Left lung (tissue), 10 donors: ENCODE measurements around the gene BACE1. TPM values are rescaled to one million over a fixed set of nuclear protein-coding genes. Genes with fewer than 3 reads are reported as not detected.

ENCODE experiments used
- ATAC-seq: fragments of 200-7000 bp; cut with Tn5 transposase; one replicate; pipeline ENCODE4 v1.9.1; 2020; ENCODE audit warnings: moderate library complexity
- DNase-seq, 4 donors: peaks; one replicate each; pipeline ENCODE4 v3.0.0-alpha.2; 2013 to 2020
- H3K27ac ChIP-seq, 2 donors: fragments of 200-600 bp; sonication (generic) in 1 of 2; one replicate each; pipeline versions ENCODE4 v1.5.0 to v1.8.0; 2020 to 2021
- H3K27me3 ChIP-seq, 2 donors: fragments of 200-600 bp; sonication (generic) in 1 of 2; one replicate each; pipeline versions ENCODE4 v1.5.0 to v1.8.0; 2020 to 2021
- H3K36me3 ChIP-seq, 2 donors: fragments of 200-600 bp; sonication (generic) in 1 of 2; one replicate each; pipeline versions ENCODE4 v1.5.0 to v1.8.0; 2020 to 2021
- H3K4me1 ChIP-seq, 2 donors: fragments of 200-600 bp; one replicate each; pipeline ENCODE4 v1.8.0; 2021
- H3K4me3 ChIP-seq, 2 donors: fragments of 200-600 bp; sonication (generic) in 1 of 2; one replicate each; pipeline versions ENCODE4 v1.5.0 to v1.8.0; 2020 to 2021; ENCODE audit warnings: mild to moderate bottlenecking in 1 of 2
- H3K9me3 ChIP-seq, 2 donors: fragments of 200-600 bp; sonication (generic) in 1 of 2; one replicate each; pipeline versions ENCODE4 v1.5.0 to v1.8.0; 2020 to 2021
- intact Hi-C, 2 donors: fragments of 100-400 bp; cut with DNase I; formaldehyde crosslinking; loops; one replicate each; pipeline versions ENCODE4 v1.11.2 to v1.14.2; 2022
- polyA plus RNA-seq, 6 donors: library from polyadenylated mRNA; unstranded; fragments of 120-200 nt; gene quantifications; one replicate each; pipeline ENCODE4 v1.2.1, GENCODE V29; 2013; ENCODE audit not compliant: insufficient read length in 6 of 6
- total RNA-seq, 2 donors: library from RNA; stranded (reverse); fragmentation: NEBNext Ultra II Directional; extraction: Animal tissue kit (Norgen Biotek cat#: 25700); gene quantifications; one replicate each; pipeline ENCODE4 v1.2.1, GENCODE V29; 2021
- TF ChIP-seq, protein P1 (sequence below), 2 donors: fragments of 200-600 bp; sonication (generic) in 1 of 2; IDR thresholded peaks; one replicate each; pipeline versions ENCODE4 v1.5.0 to v1.8.0; 2021; ENCODE audit warnings: antibody characterized with exemption in 2 of 2
- donor health status: DM: no; HTN: yes; CAD: no.
- donor health status: DM: no; HTN: no; CAD: no.

BACE1 gene
- total and polyA plus RNA-seq, 8 donors: 24.1 to 50.2 (median 46.0) TPM

DNA sequence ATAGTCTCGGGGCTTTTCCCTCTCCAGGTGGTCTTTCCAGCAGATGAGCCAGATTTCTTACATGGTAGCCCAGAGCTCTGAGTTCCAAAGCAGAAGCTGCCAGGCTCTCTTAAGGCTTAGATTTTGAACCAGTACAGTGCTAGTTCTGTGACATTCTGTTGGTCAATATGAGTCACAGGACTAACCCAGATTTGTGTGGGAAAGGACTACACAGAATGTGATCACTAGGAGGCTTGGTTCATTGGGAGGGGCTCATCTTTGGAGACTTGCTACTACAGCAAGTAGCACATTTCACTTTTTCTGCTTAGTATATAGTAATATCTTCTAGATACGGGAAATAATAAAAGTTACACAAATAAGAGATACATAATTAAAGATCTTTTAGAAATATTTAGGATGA, 59.5 kb downstream of the BACE1 start:
- H3K27me3 ChIP-seq: no peaks in the 10 kb centered on the region
- no peak overlapping the region for H3K27ac ChIP-seq
- TF ChIP-seq, protein P1, sequence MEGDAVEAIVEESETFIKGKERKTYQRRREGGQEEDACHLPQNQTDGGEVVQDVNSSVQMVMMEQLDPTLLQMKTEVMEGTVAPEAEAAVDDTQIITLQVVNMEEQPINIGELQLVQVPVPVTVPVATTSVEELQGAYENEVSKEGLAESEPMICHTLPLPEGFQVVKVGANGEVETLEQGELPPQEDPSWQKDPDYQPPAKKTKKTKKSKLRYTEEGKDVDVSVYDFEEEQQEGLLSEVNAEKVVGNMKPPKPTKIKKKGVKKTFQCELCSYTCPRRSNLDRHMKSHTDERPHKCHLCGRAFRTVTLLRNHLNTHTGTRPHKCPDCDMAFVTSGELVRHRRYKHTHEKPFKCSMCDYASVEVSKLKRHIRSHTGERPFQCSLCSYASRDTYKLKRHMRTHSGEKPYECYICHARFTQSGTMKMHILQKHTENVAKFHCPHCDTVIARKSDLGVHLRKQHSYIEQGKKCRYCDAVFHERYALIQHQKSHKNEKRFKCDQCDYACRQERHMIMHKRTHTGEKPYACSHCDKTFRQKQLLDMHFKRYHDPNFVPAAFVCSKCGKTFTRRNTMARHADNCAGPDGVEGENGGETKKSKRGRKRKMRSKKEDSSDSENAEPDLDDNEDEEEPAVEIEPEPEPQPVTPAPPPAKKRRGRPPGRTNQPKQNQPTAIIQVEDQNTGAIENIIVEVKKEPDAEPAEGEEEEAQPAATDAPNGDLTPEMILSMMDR (IDR thresholded peaks at IDR 0.05): no peak
- peaks cover 0 to 43% of the 10 kb centered on the region in 2 donors for H3K36me3 ChIP-seq
- no peak for DNase-seq
- no peaks in the 10 kb centered on the region for H3K4me1 ChIP-seq
- no peak overlapping the region for H3K4me3 ChIP-seq
- peak; percentile 27 for ATAC-seq
- H3K9me3 ChIP-seq: no peaks in the 10 kb centered on the region
- intact Hi-C loops: no loop called here

GRCh38 chr11:117255966-117256365, 60.1 kb downstream of the BACE1 start:
- Histone ChIP-seq H3K4me3 (no peak overlapping the region), H3K27ac (no peak overlapping the region), H3K4me1 (no peaks in the 10 kb centered on the region), H3K9me3 (no peaks in the 10 kb centered on the region), H3K36me3 (peaks cover 0 to 37% of the 10 kb centered on the region in 2 donors), H3K27me3 (no peaks in the 10 kb centered on the region)
- DNase-seq (no peak), ATAC-seq (no peak)
- intact Hi-C loops: no loop called here
- TF ChIP-seq, protein P1 (IDR thresholded peaks at IDR 0.05): no peak

- no peak for ATAC-seq
- H3K27me3 ChIP-seq: no peaks in the 10 kb centered on the region
- intact Hi-C loops: no loop called here
- TF ChIP-seq, protein P1 (IDR thresholded peaks at IDR 0.05): no peak
- no peak overlapping the region for H3K4me3 ChIP-seq
- no peaks in the 10 kb centered on the region for H3K9me3 ChIP-seq
- no peak overlapping the region for H3K27ac ChIP-seq
- peaks cover 0 to 64% of the 10 kb centered on the region in 2 donors for H3K36me3 ChIP-seq
- DNase-seq: no peak
- no peaks in the 10 kb centered on the region for H3K4me1 ChIP-seq
These were observed 64.5 kb downstream of the BACE1 start for GRCh38 chr11:117251506-117251905.

- DNase-seq (no peak), ATAC-seq (no peak)
- Histone ChIP-seq H3K9me3 (no peaks in the 10 kb centered on the region), H3K36me3 (peaks cover 0 to 79% of the 10 kb centered on the region in 2 donors), H3K27ac (no peak overlapping the region), H3K4me1 (no peaks in the 10 kb centered on the region), H3K4me3 (no peak overlapping the region), H3K27me3 (no peaks in the 10 kb centered on the region)
- TF ChIP-seq, protein P1 (IDR thresholded peaks at IDR 0.05): no peak
- intact Hi-C loops: no loop called here
These were observed 66.5 kb downstream of the BACE1 start for GRCh38 chr11:117249571-117249970.

GRCh38 chr11:117248341-117248740, 67.7 kb downstream of the BACE1 start:
- DNase-seq: no peak
- Histone ChIP-seq H3K4me1 (no peaks in the 10 kb centered on the region), H3K27ac (no peak overlapping the region), H3K36me3 (peaks cover 0 to 79% of the 10 kb centered on the region in 2 donors), H3K9me3 (no peaks in the 10 kb centered on the region), H3K4me3 (no peak overlapping the region), H3K27me3 (no peaks in the 10 kb centered on the region)
- TF ChIP-seq, protein P1 (IDR thresholded peaks at IDR 0.05): no peak
- no peak for ATAC-seq
- intact Hi-C loops: no loop called here
